ENCODE data around the gene PAPSS1.

Gene PAPSS1

GRCh38 chr4:107688421-107688820, 31.6 kb downstream of the PAPSS1 start:
- no peaks in the 10 kb centered on the region for H3K27me3 ChIP-seq (ENCODE audit: insufficient read depth, low read length, poor library complexity, severe bottlenecking)
- no peak overlapping the region for H2AFZ ChIP-seq (ENCODE audit: low read length)
- no peak overlapping the region for H3K9ac ChIP-seq (ENCODE audit: low read depth, low read length, poor library complexity, severe bottlenecking)
- no peak overlapping the region for H3K4me2 ChIP-seq (ENCODE audit: low read depth, low read length, poor library complexity, severe bottlenecking)
- H3K9me2 ChIP-seq (replicated peaks; ENCODE audit: low read depth, low read length): no peaks in the 10 kb centered on the region
- H3K79me2 ChIP-seq (ENCODE audit: insufficient read depth, low read length): no peaks in the 10 kb centered on the region; the same call in 1 of the 2 replicates
- H3K36me3 ChIP-seq (ENCODE audit: insufficient read depth, low read length): peaks cover 38% of the 10 kb centered on the region
- H4K20me1 ChIP-seq (ENCODE audit: insufficient read depth, low read length, poor library complexity, severe bottlenecking): no peaks in the 10 kb centered on the region
- no peak overlapping the region for H3K4me3 ChIP-seq (ENCODE audit: low read length, poor library complexity, severe bottlenecking)
- H3K9me3 ChIP-seq (ENCODE audit: insufficient read depth, low read depth, low read length): no peaks in the 10 kb centered on the region
- no peaks in the 10 kb centered on the region for H3K4me1 ChIP-seq (ENCODE audit: insufficient read depth, low read length, poor library complexity, severe bottlenecking)
- no peak for TF ChIP-seq EZH2phosphoT487 (IDR thresholded peaks at IDR 0.05; ENCODE audit: borderline replicate concordance)
- TF ChIP-seq, protein P1, sequence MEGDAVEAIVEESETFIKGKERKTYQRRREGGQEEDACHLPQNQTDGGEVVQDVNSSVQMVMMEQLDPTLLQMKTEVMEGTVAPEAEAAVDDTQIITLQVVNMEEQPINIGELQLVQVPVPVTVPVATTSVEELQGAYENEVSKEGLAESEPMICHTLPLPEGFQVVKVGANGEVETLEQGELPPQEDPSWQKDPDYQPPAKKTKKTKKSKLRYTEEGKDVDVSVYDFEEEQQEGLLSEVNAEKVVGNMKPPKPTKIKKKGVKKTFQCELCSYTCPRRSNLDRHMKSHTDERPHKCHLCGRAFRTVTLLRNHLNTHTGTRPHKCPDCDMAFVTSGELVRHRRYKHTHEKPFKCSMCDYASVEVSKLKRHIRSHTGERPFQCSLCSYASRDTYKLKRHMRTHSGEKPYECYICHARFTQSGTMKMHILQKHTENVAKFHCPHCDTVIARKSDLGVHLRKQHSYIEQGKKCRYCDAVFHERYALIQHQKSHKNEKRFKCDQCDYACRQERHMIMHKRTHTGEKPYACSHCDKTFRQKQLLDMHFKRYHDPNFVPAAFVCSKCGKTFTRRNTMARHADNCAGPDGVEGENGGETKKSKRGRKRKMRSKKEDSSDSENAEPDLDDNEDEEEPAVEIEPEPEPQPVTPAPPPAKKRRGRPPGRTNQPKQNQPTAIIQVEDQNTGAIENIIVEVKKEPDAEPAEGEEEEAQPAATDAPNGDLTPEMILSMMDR (conservative IDR thresholded peaks at IDR 0.05; ENCODE audit: low read length): no peak
- H3F3A ChIP-seq (ENCODE audit: low read depth): no peaks in the 10 kb centered on the region

GRCh38 chr4:107685740-107686139, 34.3 kb downstream of the PAPSS1 start:
- H3K9me2 ChIP-seq (replicated peaks; ENCODE audit: low read depth, low read length): no peaks in the 10 kb centered on the region
- no peak overlapping the region for H2AFZ ChIP-seq (ENCODE audit: low read length)
- no peaks in the 10 kb centered on the region for H3F3A ChIP-seq (ENCODE audit: low read depth)
- H3K79me2 ChIP-seq (ENCODE audit: insufficient read depth, low read length): no peaks in the 10 kb centered on the region
- no peaks in the 10 kb centered on the region for H4K20me1 ChIP-seq (ENCODE audit: insufficient read depth, low read length, poor library complexity, severe bottlenecking)
- H3K27me3 ChIP-seq (ENCODE audit: insufficient read depth, low read length, poor library complexity, severe bottlenecking): no peaks in the 10 kb centered on the region
- no peak overlapping the region for H3K9ac ChIP-seq (ENCODE audit: low read depth, low read length, poor library complexity, severe bottlenecking)
- H3K36me3 ChIP-seq (ENCODE audit: insufficient read depth, low read length): peaks cover 31% of the 10 kb centered on the region
- H3K4me1 ChIP-seq (ENCODE audit: insufficient read depth, low read length, poor library complexity, severe bottlenecking): no peaks in the 10 kb centered on the region
- no peak overlapping the region for H3K4me2 ChIP-seq (ENCODE audit: low read depth, low read length, poor library complexity, severe bottlenecking)
- H3K9me3 ChIP-seq (ENCODE audit: insufficient read depth, low read depth, low read length): no peaks in the 10 kb centered on the region
- TF ChIP-seq, protein P1 (conservative IDR thresholded peaks at IDR 0.05; ENCODE audit: low read length): no peak
- no peak for TF ChIP-seq EZH2phosphoT487 (IDR thresholded peaks at IDR 0.05; ENCODE audit: borderline replicate concordance)
- no peak overlapping the region for H3K4me3 ChIP-seq (ENCODE audit: low read length, poor library complexity, severe bottlenecking)

DNA sequence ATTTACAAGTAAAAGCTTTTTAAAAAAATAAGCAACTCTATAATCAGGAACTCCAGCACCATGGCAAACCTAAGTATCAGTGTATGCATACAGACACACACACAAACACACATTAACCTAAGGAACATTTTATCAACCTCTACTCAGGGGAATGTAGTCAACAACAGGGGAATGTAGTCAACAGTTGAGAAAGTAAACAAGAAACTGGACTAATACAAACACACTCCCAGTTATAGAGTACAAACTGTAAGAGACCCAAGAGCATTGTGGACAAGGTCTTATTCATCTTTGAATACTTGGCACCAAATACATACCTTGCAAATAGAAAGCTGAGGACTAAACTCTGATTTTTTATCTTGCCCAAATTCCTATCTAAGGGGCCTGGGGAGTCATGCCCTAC, 36.2 kb downstream of the PAPSS1 start:
- Histone ChIP-seq H3K9me3 (ENCODE audit: insufficient read depth, low read depth, low read length) (no peaks in the 10 kb centered on the region), H3K4me2 (ENCODE audit: low read depth, low read length, poor library complexity, severe bottlenecking) (no peak overlapping the region), H3K4me1 (ENCODE audit: insufficient read depth, low read length, poor library complexity, severe bottlenecking) (no peaks in the 10 kb centered on the region), H3K4me3 (ENCODE audit: low read length, poor library complexity, severe bottlenecking) (no peak overlapping the region), H3K79me2 (ENCODE audit: insufficient read depth, low read length) (no peaks in the 10 kb centered on the region), H3K27me3 (ENCODE audit: insufficient read depth, low read length, poor library complexity, severe bottlenecking) (no peaks in the 10 kb centered on the region), H3F3A (ENCODE audit: low read depth) (no peaks in the 10 kb centered on the region), H2AFZ (ENCODE audit: low read length) (no peak overlapping the region), H4K20me1 (ENCODE audit: insufficient read depth, low read length, poor library complexity, severe bottlenecking) (no peaks in the 10 kb centered on the region), H3K9ac (ENCODE audit: low read depth, low read length, poor library complexity, severe bottlenecking) (no peak overlapping the region), H3K36me3 (ENCODE audit: insufficient read depth, low read length) (peaks cover 48% of the 10 kb centered on the region), H3K9me2 (replicated peaks; ENCODE audit: low read depth, low read length) (no peaks in the 10 kb centered on the region)
- TF ChIP-seq, protein P1 (conservative IDR thresholded peaks at IDR 0.05; ENCODE audit: low read length): no peak
- no peak for TF ChIP-seq EZH2phosphoT487 (IDR thresholded peaks at IDR 0.05; ENCODE audit: borderline replicate concordance)

All from Loucy (cell line).